Bone marrow (tissue), 2 donors: ENCODE measurements around the gene GNG7.
"Not testable (repeated sequence)": the region's sequence is repeated elsewhere in the genome, so short reads cannot be mapped to it uniquely, and the experiment has no call there.

ENCODE experiments used
- DNase-seq, 2 donors: peaks; one replicate each; lab custom pipeline; 2025; lab: John Stamatoyannopoulos, UW

The GNG7 gene

DNA sequence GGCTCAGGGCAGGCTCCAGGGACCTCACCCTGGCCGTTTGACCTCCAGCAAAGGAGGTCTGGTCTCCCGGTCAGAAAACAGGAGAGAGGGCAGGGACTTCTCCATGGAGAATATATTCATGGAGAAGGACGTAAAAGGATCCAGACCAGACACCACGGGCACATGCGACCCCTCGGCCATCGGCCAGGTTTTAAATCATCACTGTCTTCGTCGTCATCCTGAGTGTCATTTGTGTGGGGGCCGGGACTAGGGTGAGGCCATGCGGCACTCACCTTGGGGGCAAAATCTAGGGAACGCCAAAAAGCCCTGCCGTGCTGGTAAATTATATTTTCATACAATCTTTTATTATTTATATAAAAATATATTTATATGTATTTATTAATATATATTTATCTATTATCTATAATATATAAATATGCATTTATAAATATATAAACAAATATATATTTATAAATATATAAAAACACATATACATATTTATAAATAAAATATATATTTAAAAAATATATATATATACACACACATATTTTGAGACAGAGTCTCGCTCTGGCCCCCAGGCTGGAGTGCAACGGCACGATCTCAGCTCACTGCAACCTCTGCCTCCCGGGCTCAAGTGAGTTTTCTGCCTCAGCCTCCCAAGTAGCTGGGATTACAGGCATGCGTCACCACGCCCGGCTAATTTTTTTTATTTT, 151.2 kb downstream of the GNG7 start:
- DNase-seq, result no peak

GRCh38 chr19:2550431-2551171, 151.9 kb downstream of the GNG7 start:
- DNase-seq, result no peak

DNA sequence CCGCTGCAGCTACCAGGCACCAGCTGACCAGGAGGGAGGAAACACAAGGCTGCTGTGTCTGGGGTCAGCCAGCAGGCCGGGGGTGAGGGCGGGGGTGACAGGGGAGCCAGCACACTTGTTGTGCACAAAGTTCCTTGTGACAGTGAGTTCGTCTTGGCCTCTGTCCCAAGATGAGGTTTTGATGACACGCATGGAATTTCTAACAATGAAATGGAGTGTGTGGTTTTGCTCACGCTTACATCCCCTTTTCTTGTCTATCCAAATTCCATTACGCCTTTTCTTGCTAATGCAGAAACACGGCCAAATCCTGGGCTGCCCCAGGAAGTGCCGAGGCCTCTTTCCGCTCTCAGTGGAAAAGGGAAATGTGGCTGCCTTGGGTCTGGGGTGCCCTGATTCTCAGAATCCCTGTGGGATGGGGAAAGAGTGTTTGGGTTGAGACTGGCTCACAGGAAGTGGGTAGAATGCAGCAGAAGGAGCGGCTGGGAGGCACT, 152.7 kb downstream of the GNG7 start:
- DNase-seq, result peak in 1 of 2 donors; percentile 79

- no peak for DNase-seq
Measured at GRCh38 chr19:2548966-2549365, 153.5 kb downstream of the GNG7 start.

GRCh38 chr19:2547721-2548120, 154.8 kb downstream of the GNG7 start:
- no peak for DNase-seq

DNA sequence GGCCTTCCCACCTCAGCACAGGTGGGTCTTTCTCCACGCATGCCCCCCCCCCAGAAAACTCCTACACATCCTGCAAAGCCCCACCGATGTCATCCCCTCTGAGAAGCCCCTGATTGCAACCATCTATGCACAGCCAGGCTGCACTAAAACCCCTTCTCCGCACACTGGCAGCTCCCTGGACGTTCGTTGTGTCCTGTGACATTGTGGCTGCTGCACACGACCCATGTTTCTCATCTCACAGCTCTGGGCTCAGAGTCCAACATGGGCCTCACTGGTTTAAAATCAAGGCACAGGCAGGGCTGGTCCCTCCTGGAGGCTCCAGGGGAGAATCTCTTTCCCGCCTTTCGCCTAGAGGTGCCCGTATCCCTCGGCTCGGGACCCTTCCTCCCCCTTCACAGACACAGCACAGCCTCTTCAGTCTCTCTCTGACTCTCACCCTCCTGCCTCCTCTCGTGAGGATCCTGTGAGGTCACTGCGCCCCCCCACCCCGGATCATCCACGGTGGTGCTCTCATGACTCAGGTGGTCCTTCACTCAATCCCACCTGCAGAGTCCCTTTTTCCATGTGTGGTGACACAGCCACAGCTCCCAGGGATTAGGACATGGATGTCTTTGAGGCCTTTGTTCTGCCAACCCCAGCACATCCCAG, 155.3 kb downstream of the GNG7 start:
- DNase-seq, result no peak

- DNase-seq, result peak in 1 of 2 donors; percentile 43
Measured at GRCh38 chr19:2546128-2547032, 156.1 kb downstream of the GNG7 start.

DNA sequence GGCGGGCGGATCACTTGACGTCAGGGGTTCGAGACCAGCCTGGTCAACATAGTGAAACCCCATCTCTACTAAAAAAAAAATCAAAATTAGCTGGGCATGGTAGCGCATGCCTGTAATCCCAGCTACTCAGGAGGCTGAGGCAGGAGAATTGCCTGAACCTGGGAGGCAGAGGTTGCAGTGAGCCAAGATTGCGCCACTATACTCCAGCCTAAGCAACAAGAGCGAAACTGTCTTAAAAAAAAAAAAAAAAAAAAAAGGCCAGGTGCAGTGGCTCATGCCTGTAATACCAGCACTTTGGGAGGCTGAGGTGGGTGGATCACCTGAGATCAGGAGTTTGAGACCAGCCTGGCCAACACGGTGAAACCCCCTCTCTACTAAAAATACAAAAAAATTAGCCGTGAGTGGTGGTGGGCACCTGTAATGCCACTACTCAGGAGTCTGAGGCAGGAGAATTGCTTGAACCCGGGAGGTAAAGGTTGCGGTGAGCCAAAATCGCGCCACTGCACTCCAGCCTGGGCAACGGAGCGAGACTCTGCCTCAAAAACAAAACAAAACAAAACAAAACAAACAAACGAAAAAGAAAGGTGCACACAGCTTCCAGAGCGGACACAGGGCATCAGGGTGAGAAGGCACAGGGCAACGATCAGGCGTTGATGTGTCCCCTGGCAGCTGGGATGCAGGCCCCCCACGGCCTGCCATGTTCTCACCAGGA, 156.9 kb downstream of the GNG7 start:
- not testable (repeated sequence) for DNase-seq

- no peak for DNase-seq
Measured at GRCh38 chr19:2544576-2545415, 157.7 kb downstream of the GNG7 start.

- DNase-seq, result peak; percentile 34 to 43
Measured at GRCh38 chr19:2543463-2544442, 158.7 kb downstream of the GNG7 start.

DNA sequence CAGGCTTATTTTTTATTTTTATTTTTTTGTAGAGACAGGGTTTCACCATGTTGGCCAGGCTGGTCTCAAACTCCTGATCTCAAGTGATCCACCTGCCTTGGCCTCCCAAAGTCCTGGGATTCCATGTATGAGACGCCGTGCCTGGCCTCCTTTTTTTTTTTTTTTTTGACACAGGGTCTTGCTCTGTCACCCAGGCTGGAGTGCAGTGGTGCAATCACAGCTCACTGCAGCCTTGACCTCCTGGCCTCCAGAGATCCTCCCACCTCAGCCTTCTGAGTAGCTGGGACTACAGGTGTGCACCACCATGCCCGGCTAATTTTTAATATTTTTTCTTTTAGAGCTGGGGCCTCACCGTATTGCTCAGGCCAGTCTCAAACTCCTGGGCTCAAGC, 159.4 kb downstream of the GNG7 start:
- not testable (repeated sequence) for DNase-seq

DNA sequence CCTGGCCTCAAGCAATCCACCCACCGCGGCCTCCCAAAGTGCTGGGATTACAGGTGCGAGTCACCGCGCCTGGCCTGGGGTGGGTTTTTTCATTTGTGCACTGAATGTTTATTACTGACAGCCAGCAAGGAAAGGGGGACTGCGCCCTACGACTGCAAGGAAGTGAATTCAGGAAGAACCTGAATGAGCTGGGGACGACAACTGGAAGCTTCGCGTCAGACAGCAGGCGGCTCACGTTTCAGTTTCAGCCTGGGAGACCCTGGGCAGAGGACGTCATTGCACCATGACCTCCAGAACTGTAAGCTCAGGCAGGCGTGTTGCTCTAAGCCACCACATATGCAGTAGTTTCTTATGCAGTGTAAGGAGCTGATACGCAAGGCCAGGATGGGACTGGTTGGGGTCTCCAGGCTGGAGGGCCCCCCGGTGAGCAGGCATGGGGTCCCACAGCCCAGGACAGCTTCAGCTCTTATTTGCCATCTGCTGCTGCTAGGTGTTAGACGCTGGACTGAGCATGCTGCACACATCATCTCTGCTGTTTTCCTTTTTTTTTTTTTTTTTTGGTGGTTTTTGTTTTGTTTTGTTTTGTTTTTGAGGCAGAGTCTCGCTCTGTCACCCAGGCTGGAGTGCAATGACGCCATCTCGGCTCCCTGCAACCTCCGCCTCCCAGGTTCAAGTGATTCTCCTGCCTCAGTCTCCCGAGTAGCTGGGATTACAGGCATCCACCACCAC, 160.0 kb downstream of the GNG7 start:
- DNase-seq, result peak in 1 of 2 donors; percentile 2

GRCh38 chr19:2540646-2541454, 161.6 kb downstream of the GNG7 start:
- DNase-seq, result no peak

GRCh38 chr19:2540251-2540645, 162.2 kb downstream of the GNG7 start:
- DNase-seq, result no peak

GRCh38 chr19:2538096-2538757, 164.3 kb downstream of the GNG7 start:
- no peak for DNase-seq

DNA sequence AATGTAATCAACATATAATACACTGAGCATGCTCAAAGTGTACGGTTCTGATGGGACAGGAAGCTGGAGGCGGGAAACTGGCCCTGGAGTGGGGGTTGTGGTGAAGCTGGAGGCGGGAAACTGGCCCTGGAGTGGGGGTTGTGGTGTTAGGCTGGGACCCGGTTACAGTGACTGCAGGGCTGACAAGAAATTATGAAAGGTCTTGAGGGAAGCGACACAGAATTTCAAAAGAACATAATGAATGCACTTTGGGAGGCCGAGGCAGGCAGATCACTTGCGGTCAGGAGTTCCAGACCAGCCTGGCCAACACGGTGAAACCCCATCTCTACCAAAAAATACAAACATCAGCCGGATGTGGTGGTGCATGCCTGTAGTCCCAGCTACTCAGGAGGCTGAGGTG, 164.9 kb downstream of the GNG7 start:
- not testable (repeated sequence) for DNase-seq

- DNase-seq, result no peak
Measured at GRCh38 chr19:2536461-2536860, 166.0 kb downstream of the GNG7 start.
